HL-60 (cell line): ENCODE data around the gene MDC1.

Experiments
- CTCF ChIP-seq: IDR thresholded peaks from one replicate; pipeline ENCODE4 v1.5.1; 2011; ENCODE audit warnings: low read length, control low read depth, inconsistent platforms; ENCODE audit not compliant: insufficient read depth
- GABPA ChIP-seq: IDR thresholded peaks from 2 replicates; pipeline ENCODE4 v1.6.1; 2012; ENCODE audit warnings: low read depth
- POLR2AphosphoS5 ChIP-seq: IDR thresholded peaks from 2 replicates; pipeline ENCODE4 v1.6.1; 2012; ENCODE audit warnings: low read depth
- REST ChIP-seq: IDR thresholded peaks from 2 replicates; pipeline ENCODE4 v1.6.1; 2012; ENCODE audit warnings: low read depth; ENCODE audit not compliant: insufficient replicate concordance

GRCh38 chr6:30742316-30743098 lies 25.4 kb upstream of the MDC1 start, which contains the start of gene FLOT1:
- TF ChIP-seq CTCF = no peak
- peak; percentile 79 for TF ChIP-seq POLR2AphosphoS5
- TF ChIP-seq REST = no peak
- TF ChIP-seq GABPA = peak; percentile 24; the same call in 1 of the 2 replicates
